ENCODE measurements around the gene BMAL2.

The BMAL2 gene

DNA sequence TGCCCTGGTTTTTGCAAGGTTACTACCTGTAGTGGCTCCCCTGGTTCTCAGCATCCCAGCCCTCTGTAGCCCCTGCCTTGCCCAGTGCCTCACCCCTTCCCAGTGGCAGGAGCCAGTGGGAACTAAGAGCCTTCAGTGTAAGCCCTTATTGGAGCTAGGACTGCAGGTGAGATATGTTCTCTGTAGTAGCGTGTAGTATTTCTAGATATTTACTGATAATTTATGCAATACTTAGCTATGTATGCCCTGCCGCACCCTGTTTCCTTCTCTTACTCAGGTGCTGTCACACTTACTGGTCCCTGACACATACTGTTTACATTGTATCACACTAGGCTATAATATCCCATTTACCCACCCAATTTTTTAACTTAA lies 3.6 kb downstream of the BMAL2 start:
- Histone ChIP-seq H3K4me3 (ENCODE audit: low read length in 2 of 2) (no peak overlapping the region), H3K27me3 (ENCODE audit: control insufficient read depth in 1 of 2, insufficient read depth in 2 of 2, low read length in 2 of 2) (no peaks in the 10 kb centered on the region), H3K36me3 (ENCODE audit: control insufficient read depth in 2 of 2, insufficient read depth in 2 of 2, low read length in 2 of 2) (no peaks in the 10 kb centered on the region), H3K9me3 (ENCODE audit: control insufficient read depth in 2 of 2, low read length in 2 of 2) (no peaks in the 10 kb centered on the region), H3K9ac (ENCODE audit: low read length in 2 of 2) (no peak overlapping the region), H3K27ac (ENCODE audit: low read length) (no peak overlapping the region), H3K4me1 (ENCODE audit: control insufficient read depth, insufficient read depth, low read length) (peaks cover 20% of the 10 kb centered on the region)

DNA sequence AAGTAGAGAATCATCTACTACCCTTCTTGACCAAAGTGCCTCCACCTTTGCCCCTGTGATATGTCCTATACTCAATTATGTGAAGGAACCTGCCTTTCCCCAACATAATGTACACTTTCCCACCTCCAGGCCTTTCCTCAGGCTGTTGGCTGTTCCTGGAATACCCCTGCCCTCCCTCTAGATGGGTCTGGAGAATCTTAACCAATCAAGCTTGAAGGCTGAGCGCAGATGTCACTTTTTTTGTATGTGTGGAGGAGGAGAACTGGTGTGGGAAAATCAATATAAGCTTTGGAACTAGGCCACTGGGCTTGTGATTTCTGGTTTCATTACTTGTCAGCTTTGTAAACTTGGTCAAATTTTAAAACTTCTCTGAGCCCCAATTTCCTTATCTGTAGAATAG lies 4.7 kb downstream of the BMAL2 start:
- no peak overlapping the region for H3K27ac ChIP-seq (ENCODE audit: low read length)
- H3K4me1 ChIP-seq (ENCODE audit: control insufficient read depth, insufficient read depth, low read length) = peaks cover 10% of the 10 kb centered on the region
- H3K36me3 ChIP-seq (ENCODE audit: control insufficient read depth in 2 of 2, insufficient read depth in 2 of 2, low read length in 2 of 2) = no peaks in the 10 kb centered on the region
- H3K9me3 ChIP-seq (ENCODE audit: control insufficient read depth in 2 of 2, low read length in 2 of 2) = no peaks in the 10 kb centered on the region
- no peak overlapping the region for H3K4me3 ChIP-seq (ENCODE audit: low read length in 2 of 2)
- no peak overlapping the region for H3K9ac ChIP-seq (ENCODE audit: low read length in 2 of 2)
- no peaks in the 10 kb centered on the region for H3K27me3 ChIP-seq (ENCODE audit: control insufficient read depth in 1 of 2, insufficient read depth in 2 of 2, low read length in 2 of 2)

GRCh38 chr12:27338473-27338872 lies 5.8 kb downstream of the BMAL2 start:
- Histone ChIP-seq H3K4me1 (ENCODE audit: control insufficient read depth, insufficient read depth, low read length) (peaks cover 1% of the 10 kb centered on the region), H3K27ac (ENCODE audit: low read length) (no peak overlapping the region), H3K36me3 (ENCODE audit: control insufficient read depth in 2 of 2, insufficient read depth in 2 of 2, low read length in 2 of 2) (no peaks in the 10 kb centered on the region), H3K4me3 (ENCODE audit: low read length in 2 of 2) (no peak overlapping the region), H3K9me3 (ENCODE audit: control insufficient read depth in 2 of 2, low read length in 2 of 2) (no peaks in the 10 kb centered on the region), H3K9ac (ENCODE audit: low read length in 2 of 2) (no peak overlapping the region), H3K27me3 (ENCODE audit: control insufficient read depth in 1 of 2, insufficient read depth in 2 of 2, low read length in 2 of 2) (no peaks in the 10 kb centered on the region)

- no peak overlapping the region for H3K27ac ChIP-seq (ENCODE audit: low read length)
- H3K9ac ChIP-seq (ENCODE audit: low read length in 2 of 2) = no peak overlapping the region
- H3K27me3 ChIP-seq (ENCODE audit: control insufficient read depth in 1 of 2, insufficient read depth in 2 of 2, low read length in 2 of 2) = no peaks in the 10 kb centered on the region
- H3K9me3 ChIP-seq (ENCODE audit: control insufficient read depth in 2 of 2, low read length in 2 of 2) = no peaks in the 10 kb centered on the region
- H3K36me3 ChIP-seq (ENCODE audit: control insufficient read depth in 2 of 2, insufficient read depth in 2 of 2, low read length in 2 of 2) = no peaks in the 10 kb centered on the region
- no peak overlapping the region for H3K4me3 ChIP-seq (ENCODE audit: low read length in 2 of 2)
- H3K4me1 ChIP-seq (ENCODE audit: control insufficient read depth, insufficient read depth, low read length) = no peaks in the 10 kb centered on the region
Measured at GRCh38 chr12:27340971-27341370, 8.3 kb downstream of the BMAL2 start.

DNA sequence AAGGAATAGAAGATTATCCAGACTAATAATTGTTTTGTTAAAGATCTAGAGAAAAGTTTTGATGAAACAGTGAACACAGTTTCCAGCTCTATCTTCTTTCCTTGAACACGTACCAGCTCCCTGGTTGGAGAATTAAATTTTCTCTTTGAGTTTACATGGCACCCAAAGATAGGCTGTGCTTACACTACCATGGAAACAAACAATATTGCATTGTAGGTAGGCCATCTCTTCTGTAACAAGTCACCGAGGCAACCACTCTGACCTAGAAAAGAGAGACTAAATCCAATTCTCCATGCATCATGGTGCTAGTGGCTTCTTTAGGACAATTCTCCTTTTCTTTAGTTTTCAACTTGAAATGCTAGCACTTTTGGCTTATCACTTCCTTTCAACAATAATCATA lies 9.9 kb downstream of the BMAL2 start:
- Histone ChIP-seq H3K4me1 (ENCODE audit: control insufficient read depth, insufficient read depth, low read length) (no peaks in the 10 kb centered on the region), H3K27ac (ENCODE audit: low read length) (no peak overlapping the region), H3K9me3 (ENCODE audit: control insufficient read depth in 2 of 2, low read length in 2 of 2) (no peaks in the 10 kb centered on the region), H3K4me3 (ENCODE audit: low read length in 2 of 2) (no peak overlapping the region), H3K27me3 (ENCODE audit: control insufficient read depth in 1 of 2, insufficient read depth in 2 of 2, low read length in 2 of 2) (no peaks in the 10 kb centered on the region), H3K9ac (ENCODE audit: low read length in 2 of 2) (no peak overlapping the region), H3K36me3 (ENCODE audit: control insufficient read depth in 2 of 2, insufficient read depth in 2 of 2, low read length in 2 of 2) (no peaks in the 10 kb centered on the region)

DNA sequence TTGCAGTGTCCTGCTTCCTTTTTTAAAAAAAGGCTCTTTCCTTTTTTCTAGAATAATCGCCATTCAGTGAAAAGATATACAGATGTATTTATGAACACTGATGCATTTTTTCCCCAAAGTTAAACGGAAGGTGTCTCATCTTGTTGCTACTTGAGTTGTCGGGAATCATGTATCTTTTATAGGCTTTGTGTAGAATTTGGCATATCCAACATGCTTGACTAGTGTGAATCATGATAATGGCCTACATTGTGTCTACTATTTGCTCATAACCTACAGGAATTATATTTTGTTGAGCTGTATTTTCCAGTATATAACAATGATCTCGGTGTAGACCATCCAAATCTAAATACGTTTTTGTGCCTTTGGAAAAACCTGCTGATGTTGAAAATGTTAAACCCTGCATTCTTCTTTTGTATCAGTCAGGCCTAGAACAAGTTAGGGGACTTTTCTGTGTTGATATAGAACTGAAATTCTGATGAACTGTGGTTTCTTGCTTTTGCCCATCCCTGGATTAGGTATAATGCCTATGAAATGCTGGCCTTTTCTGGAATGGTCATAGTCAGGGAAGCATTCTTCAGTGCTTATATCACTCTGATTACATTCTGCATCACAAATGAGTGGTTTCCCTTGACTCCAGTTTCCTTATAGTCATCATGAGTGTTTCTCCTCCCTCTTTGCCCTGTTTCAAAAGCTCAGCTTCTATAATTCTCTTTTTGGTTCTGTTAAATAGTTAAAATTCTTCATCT lies 10.8 kb downstream of the BMAL2 start:
- H3K4me1 ChIP-seq (ENCODE audit: control insufficient read depth, insufficient read depth, low read length) = no peaks in the 10 kb centered on the region
- no peak overlapping the region for H3K4me3 ChIP-seq (ENCODE audit: low read length in 2 of 2)
- no peaks in the 10 kb centered on the region for H3K36me3 ChIP-seq (ENCODE audit: control insufficient read depth in 2 of 2, insufficient read depth in 2 of 2, low read length in 2 of 2)
- H3K9ac ChIP-seq (ENCODE audit: low read length in 2 of 2) = no peak overlapping the region
- H3K27ac ChIP-seq (ENCODE audit: low read length) = no peak overlapping the region
- H3K27me3 ChIP-seq (ENCODE audit: control insufficient read depth in 1 of 2, insufficient read depth in 2 of 2, low read length in 2 of 2) = no peaks in the 10 kb centered on the region
- no peaks in the 10 kb centered on the region for H3K9me3 ChIP-seq (ENCODE audit: control insufficient read depth in 2 of 2, low read length in 2 of 2)

DNA sequence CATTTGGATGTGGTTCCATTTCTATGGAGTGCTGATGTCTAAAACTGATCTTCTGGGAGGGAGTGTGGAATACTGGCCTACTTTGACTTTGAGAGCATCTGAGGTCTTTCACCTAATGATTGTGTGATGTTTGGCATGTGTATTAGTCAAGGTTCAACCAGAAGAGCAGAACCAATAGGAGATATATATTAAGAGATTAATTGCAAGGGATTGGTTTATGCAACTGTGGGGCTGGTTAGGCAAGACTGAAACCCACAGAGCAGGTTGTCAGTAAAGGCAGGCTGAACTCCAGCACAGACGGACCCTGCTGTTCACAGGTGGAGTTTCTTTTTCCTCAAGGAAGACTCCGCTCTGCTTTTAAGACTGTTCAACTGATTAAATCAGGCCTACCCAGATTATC lies 11.6 kb downstream of the BMAL2 start:
- no peaks in the 10 kb centered on the region for H3K27me3 ChIP-seq (ENCODE audit: control insufficient read depth in 1 of 2, insufficient read depth in 2 of 2, low read length in 2 of 2)
- no peaks in the 10 kb centered on the region for H3K9me3 ChIP-seq (ENCODE audit: control insufficient read depth in 2 of 2, low read length in 2 of 2)
- H3K36me3 ChIP-seq (ENCODE audit: control insufficient read depth in 2 of 2, insufficient read depth in 2 of 2, low read length in 2 of 2) = no peaks in the 10 kb centered on the region
- no peak overlapping the region for H3K9ac ChIP-seq (ENCODE audit: low read length in 2 of 2)
- H3K4me1 ChIP-seq (ENCODE audit: control insufficient read depth, insufficient read depth, low read length) = no peaks in the 10 kb centered on the region
- H3K27ac ChIP-seq (ENCODE audit: low read length) = no peak overlapping the region
- H3K4me3 ChIP-seq (ENCODE audit: low read length in 2 of 2) = no peak overlapping the region

DNA sequence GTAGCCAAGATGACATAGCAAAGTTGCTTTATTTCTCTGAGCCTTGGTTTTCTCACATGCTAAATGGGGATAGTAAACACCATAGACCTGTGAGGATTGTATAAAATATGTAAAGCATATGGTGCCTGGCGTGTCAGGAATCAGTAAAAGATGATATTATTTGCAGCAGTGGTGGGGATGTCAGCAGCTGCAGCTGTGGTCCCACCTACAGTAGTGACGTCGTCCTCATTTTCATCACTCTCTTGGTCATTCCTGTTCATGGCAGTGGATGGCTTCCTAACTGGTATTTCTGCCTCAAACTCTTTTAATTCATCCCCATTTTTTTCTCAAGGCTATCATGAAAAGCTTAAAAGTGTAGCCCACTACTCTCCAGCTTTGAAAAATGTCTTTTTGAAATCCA lies 12.1 kb downstream of the BMAL2 start:
- H3K27ac ChIP-seq (ENCODE audit: low read length) = no peak overlapping the region
- H3K4me1 ChIP-seq (ENCODE audit: control insufficient read depth, insufficient read depth, low read length) = no peaks in the 10 kb centered on the region
- no peak overlapping the region for H3K9ac ChIP-seq (ENCODE audit: low read length in 2 of 2)
- H3K9me3 ChIP-seq (ENCODE audit: control insufficient read depth in 2 of 2, low read length in 2 of 2) = no peaks in the 10 kb centered on the region
- H3K4me3 ChIP-seq (ENCODE audit: low read length in 2 of 2) = no peak overlapping the region
- H3K36me3 ChIP-seq (ENCODE audit: control insufficient read depth in 2 of 2, insufficient read depth in 2 of 2, low read length in 2 of 2) = no peaks in the 10 kb centered on the region
- no peaks in the 10 kb centered on the region for H3K27me3 ChIP-seq (ENCODE audit: control insufficient read depth in 1 of 2, insufficient read depth in 2 of 2, low read length in 2 of 2)

DNA sequence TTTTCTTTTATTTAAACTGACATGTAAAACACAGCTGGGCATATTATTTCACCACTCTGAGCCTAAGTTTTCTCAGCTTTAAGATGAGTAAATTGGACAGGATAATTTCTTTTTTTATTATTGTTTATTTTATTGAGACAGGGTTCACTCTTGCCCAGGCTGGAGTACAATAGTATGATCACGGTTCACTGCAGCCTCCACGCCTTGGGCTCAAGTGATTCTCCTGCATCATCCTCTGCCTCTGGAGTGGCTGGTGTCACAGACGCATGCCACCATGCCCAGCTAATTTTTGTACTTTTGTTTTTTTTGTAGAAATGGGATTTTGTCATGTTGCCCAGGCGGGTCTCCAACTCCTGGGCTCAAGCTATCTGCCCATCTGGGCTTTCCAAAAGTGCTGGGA lies 12.7 kb downstream of the BMAL2 start:
- no peak overlapping the region for H3K27ac ChIP-seq (ENCODE audit: low read length)
- no peak overlapping the region for H3K4me3 ChIP-seq (ENCODE audit: low read length in 2 of 2)
- H3K27me3 ChIP-seq (ENCODE audit: control insufficient read depth in 1 of 2, insufficient read depth in 2 of 2, low read length in 2 of 2) = no peaks in the 10 kb centered on the region
- no peaks in the 10 kb centered on the region for H3K36me3 ChIP-seq (ENCODE audit: control insufficient read depth in 2 of 2, insufficient read depth in 2 of 2, low read length in 2 of 2)
- no peaks in the 10 kb centered on the region for H3K9me3 ChIP-seq (ENCODE audit: control insufficient read depth in 2 of 2, low read length in 2 of 2)
- no peak overlapping the region for H3K9ac ChIP-seq (ENCODE audit: low read length in 2 of 2)
- no peaks in the 10 kb centered on the region for H3K4me1 ChIP-seq (ENCODE audit: control insufficient read depth, insufficient read depth, low read length)

GRCh38 chr12:27347779-27348178 lies 15.1 kb downstream of the BMAL2 start:
- no peak overlapping the region for H3K9ac ChIP-seq (ENCODE audit: low read length in 2 of 2)
- no peaks in the 10 kb centered on the region for H3K36me3 ChIP-seq (ENCODE audit: control insufficient read depth in 2 of 2, insufficient read depth in 2 of 2, low read length in 2 of 2)

GRCh38 chr12:27351476-27351875 lies 18.8 kb downstream of the BMAL2 start:
- Histone ChIP-seq H3K9me3 (ENCODE audit: control insufficient read depth in 2 of 2, low read length in 2 of 2) (no peaks in the 10 kb centered on the region), H3K27me3 (ENCODE audit: control insufficient read depth in 1 of 2, insufficient read depth in 2 of 2, low read length in 2 of 2) (no peaks in the 10 kb centered on the region), H3K9ac (ENCODE audit: low read length in 2 of 2) (no peak overlapping the region), H3K27ac (ENCODE audit: low read length) (no peak overlapping the region), H3K4me1 (ENCODE audit: control insufficient read depth, insufficient read depth, low read length) (no peaks in the 10 kb centered on the region), H3K36me3 (ENCODE audit: control insufficient read depth in 2 of 2, insufficient read depth in 2 of 2, low read length in 2 of 2) (no peaks in the 10 kb centered on the region), H3K4me3 (ENCODE audit: low read length in 2 of 2) (no peak overlapping the region)

More at GRCh38 chr12:27347779-27348178, 15.1 kb downstream of the BMAL2 start:
- no peaks in the 10 kb centered on the region for H3K4me1 ChIP-seq (ENCODE audit: control insufficient read depth, insufficient read depth, low read length)
- H3K4me3 ChIP-seq (ENCODE audit: low read length in 2 of 2) = no peak overlapping the region
- H3K27me3 ChIP-seq (ENCODE audit: control insufficient read depth in 1 of 2, insufficient read depth in 2 of 2, low read length in 2 of 2) = no peaks in the 10 kb centered on the region
- no peaks in the 10 kb centered on the region for H3K9me3 ChIP-seq (ENCODE audit: control insufficient read depth in 2 of 2, low read length in 2 of 2)
- no peak overlapping the region for H3K27ac ChIP-seq (ENCODE audit: low read length)
